Upper lobe of left lung (tissue), 6 donors: ENCODE results near the gene FGB. TPM values are rescaled to one million over a fixed set of nuclear protein-coding genes. Genes with fewer than 3 reads are reported as not detected.
A peak's percentile ranks its signal among the peaks of the same experiment; 100 is the strongest.

Source experiments
- ATAC-seq, 2 donors: fragments of 200-7000 bp; cut with Tn5 transposase; one replicate each; pipeline ENCODE4 v1.9.1; 2022; ENCODE audit warnings: mild to moderate bottlenecking in 2 of 2, moderate library complexity in 2 of 2; ENCODE audit not compliant: low FRiP score in 2 of 2
- DNase-seq, 2 donors: peaks; one replicate each; pipeline ENCODE4 v3.0.0-alpha.2; 2019 to 2020
- H3K27ac ChIP-seq, 4 donors: fragments of 200-600 bp; sonication (generic); one replicate each; pipeline ENCODE4 v1.5.1; 2016 to 2019
- H3K27me3 ChIP-seq, 4 donors: fragments of 200-600 bp; sonication (generic); one replicate each; pipeline ENCODE4 v1.5.1; 2017 to 2019
- H3K36me3 ChIP-seq, 4 donors: fragments of 200-600 bp; sonication (generic); one replicate each; pipeline ENCODE4 v1.5.1; 2016 to 2019
- H3K4me1 ChIP-seq, 4 donors: fragments of 200-600 bp; sonication (generic); one replicate each; pipeline ENCODE4 v1.5.1; 2018 to 2019
- H3K4me3 ChIP-seq, 4 donors: fragments of 200-600 bp; sonication (generic); one replicate each; pipeline ENCODE4 v1.5.1; 2017 to 2019; ENCODE audit warnings: mild to moderate bottlenecking in 2 of 4, moderate library complexity in 1 of 4
- H3K9me3 ChIP-seq, 4 donors: fragments of 200-600 bp; sonication (generic); one replicate each; pipeline ENCODE4 v1.5.1; 2018 to 2019
- EP300 ChIP-seq, 4 donors: sonication (generic); formaldehyde crosslinking; IDR thresholded peaks; one replicate each; pipeline ENCODE4 v1.5.1; 2017; ENCODE audit warnings: antibody characterized with exemption in 4 of 4, control low read depth in 2 of 4
- POLR2A ChIP-seq, 4 donors: fragments of 450-650 bp; IDR thresholded peaks; one replicate each; pipeline ENCODE4 v1.5.1; 2016 to 2017; ENCODE audit warnings: antibody characterized with exemption in 4 of 4, mild to moderate bottlenecking in 2 of 4
- POLR2AphosphoS5 ChIP-seq, 2 donors: sonication (generic); formaldehyde crosslinking; IDR thresholded peaks; one replicate each; pipeline ENCODE4 v1.5.1; 2017; ENCODE audit warnings: antibody characterized with exemption in 2 of 2
- WGBS, 2 donors: methylation state at CpG; one replicate each; pipeline ENCODE4 v1.1.5; 2017 to 2018; 5-methylcytosine and 5-hydroxymethylcytosine counted together
- total RNA-seq, 6 donors: library from RNA; depleted of rRNA in 4 of 6; stranded (reverse); fragments of >200 nt in 4 of 6; gene quantifications; one replicate each; pipeline versions ENCODE4 v1.1.0 to v1.2.1, GENCODE V29; 2016 to 2021
- TF ChIP-seq, protein P1 (sequence below), 6 experiments: fragments of 450-650 bp in 4 of 6; fragments of 200-600 bp in 2 of 6; sonication (generic) in 2 of 6; IDR thresholded peaks; one replicate each; pipeline ENCODE4 v1.5.1; 2016 to 2019; ENCODE audit warnings: antibody characterized with exemption in 6 of 6
- donor health status: DM: no; HTN: no; CAD: no; lungs with moderate emphysema.
- donor health status: DM: no; HTN: yes; CAD: no; lungs with severe emphysema.

FGB gene
- total RNA-seq, 6 donors from 2014 or later: 2.2 to 3.9 TPM; not detected in 4

DNA sequence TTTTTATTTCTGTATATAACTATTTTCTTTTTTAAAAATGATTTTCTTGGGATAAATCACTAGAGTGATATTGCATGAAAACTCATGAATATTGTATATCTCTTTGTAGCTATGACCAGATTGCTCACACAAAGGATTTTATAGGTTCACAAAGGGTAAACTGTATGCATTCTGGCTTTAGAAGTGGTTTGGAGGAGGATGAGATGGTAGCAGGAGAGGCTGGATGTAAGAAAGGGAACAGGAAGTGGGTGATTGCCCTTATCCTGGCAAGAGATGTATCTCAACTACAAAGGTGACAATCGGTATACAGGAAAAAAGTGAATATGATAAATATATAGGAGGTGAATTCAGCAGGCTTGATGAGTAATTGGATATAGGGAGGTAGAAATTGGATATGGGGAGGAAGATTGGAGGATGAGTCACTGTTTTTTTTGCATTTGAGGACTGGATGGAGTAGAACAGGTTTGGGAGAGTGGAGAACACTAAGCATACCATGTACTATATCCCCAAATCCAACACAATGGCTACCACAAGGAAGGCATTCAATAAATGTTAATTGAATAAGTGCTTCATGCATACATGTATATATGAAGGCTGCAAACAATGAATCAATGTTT, 39.7 kb downstream of the FGB start:
- TF ChIP-seq, protein P1, sequence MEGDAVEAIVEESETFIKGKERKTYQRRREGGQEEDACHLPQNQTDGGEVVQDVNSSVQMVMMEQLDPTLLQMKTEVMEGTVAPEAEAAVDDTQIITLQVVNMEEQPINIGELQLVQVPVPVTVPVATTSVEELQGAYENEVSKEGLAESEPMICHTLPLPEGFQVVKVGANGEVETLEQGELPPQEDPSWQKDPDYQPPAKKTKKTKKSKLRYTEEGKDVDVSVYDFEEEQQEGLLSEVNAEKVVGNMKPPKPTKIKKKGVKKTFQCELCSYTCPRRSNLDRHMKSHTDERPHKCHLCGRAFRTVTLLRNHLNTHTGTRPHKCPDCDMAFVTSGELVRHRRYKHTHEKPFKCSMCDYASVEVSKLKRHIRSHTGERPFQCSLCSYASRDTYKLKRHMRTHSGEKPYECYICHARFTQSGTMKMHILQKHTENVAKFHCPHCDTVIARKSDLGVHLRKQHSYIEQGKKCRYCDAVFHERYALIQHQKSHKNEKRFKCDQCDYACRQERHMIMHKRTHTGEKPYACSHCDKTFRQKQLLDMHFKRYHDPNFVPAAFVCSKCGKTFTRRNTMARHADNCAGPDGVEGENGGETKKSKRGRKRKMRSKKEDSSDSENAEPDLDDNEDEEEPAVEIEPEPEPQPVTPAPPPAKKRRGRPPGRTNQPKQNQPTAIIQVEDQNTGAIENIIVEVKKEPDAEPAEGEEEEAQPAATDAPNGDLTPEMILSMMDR (IDR thresholded peaks at IDR 0.05): no peak
- no peak for TF ChIP-seq EP300 (IDR thresholded peaks at IDR 0.05)
- no peak for TF ChIP-seq POLR2A (IDR thresholded peaks at IDR 0.05)
- no peak for TF ChIP-seq POLR2AphosphoS5 (IDR thresholded peaks at IDR 0.05)
- H3K27me3 ChIP-seq: no peaks in the 10 kb centered on the region
- ATAC-seq: no peak
- H3K36me3 ChIP-seq: no peaks in the 10 kb centered on the region
- H3K4me1 ChIP-seq: no peaks in the 10 kb centered on the region
- H3K4me3 ChIP-seq: no peak overlapping the region
- DNase-seq: no peak
- WGBS, 2 donors: 53% methylated on average over 1 of the region's 1 CpG
- no peaks in the 10 kb centered on the region for H3K9me3 ChIP-seq
- no peak overlapping the region for H3K27ac ChIP-seq

DNA sequence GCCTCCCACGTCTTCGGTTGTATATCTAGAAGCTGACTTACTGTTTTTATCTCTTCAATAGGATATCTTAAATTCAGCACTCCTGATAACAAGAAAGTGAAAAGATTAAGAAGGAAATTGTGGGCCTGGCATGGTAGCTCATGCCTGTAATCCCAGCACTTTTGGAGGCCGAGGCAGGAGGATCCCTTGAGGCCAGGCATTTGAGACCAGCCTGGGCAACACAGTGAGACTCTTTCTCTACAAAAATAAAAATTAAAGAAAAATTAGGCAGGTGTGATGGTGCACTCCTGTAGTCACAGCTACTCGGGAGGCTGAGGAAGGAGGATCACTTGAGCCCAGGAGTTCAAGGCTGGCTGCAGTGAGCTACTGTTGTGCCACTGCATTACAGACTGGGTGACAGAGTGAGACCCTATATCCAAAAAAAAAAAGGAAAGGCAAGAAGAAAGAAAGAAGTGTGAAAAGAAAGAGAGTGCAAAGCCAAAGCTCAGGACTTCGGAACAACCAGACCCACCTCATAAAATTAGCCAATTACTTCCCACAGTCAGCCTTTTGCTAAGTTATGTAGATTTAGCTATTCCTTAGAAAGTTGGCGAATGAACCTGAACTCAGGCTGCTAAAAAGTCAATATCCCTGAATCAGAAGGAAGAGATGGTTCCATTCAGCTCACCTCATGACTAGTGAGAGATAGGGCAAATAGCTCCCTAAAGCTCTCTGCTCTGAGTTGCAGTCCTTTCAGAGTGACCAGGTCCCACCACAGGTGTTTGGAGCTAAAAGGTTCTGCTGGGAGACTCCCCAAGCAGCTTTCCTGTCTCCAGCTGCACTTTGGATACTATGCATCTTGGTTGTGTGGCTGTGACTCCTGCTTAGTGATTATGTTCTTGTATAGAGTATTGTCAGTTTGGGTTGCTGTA, 40.5 kb downstream of the FGB start:
- DNase-seq: no peak

DNA sequence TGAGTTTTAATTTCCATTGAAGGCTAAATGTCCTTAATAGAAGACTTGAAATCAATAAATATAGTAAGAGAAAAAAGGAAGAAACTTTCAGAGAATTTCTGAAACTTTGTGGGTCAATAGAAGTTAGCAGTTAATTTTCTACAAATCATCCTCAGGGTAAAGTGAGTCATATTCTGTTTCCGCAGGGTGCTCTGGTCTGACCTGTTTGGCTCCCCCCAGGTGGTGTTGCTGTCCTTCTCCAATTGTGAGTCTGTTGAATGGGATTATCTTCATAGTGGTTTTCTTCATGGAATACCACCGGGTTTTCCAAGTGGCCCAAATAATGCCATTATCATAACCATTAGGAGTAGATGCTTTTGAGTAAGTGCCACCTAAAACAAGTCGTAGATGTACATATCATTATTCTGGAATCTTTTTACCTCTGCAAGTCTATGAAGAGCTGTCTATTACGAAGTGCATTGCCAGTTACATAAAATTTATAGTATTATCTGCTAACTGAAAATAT, 41.9 kb downstream of the FGB start:
- TF ChIP-seq POLR2AphosphoS5 (IDR thresholded peaks at IDR 0.05) (no peak), EP300 (IDR thresholded peaks at IDR 0.05) (no peak), POLR2A (IDR thresholded peaks at IDR 0.05) (no peak)
- TF ChIP-seq, protein P1 (IDR thresholded peaks at IDR 0.05): no peak
- ATAC-seq (no peak), DNase-seq (no peak)
- Histone ChIP-seq H3K9me3 (no peaks in the 10 kb centered on the region), H3K36me3 (no peaks in the 10 kb centered on the region), H3K27me3 (no peaks in the 10 kb centered on the region), H3K4me3 (no peak overlapping the region), H3K27ac (no peak overlapping the region), H3K4me1 (no peaks in the 10 kb centered on the region)
- WGBS, 2 donors: 88 to 91% methylated on average over 4 of the region's 4 CpGs

More for the DNA sequence above, 40.5 kb downstream of the FGB start:
- no peaks in the 10 kb centered on the region for H3K36me3 ChIP-seq
- no peak overlapping the region for H3K27ac ChIP-seq
- 87 to 88% methylated on average over 6 of the region's 6 CpGs for WGBS, 2 donors
- H3K4me3 ChIP-seq: no peak overlapping the region
- TF ChIP-seq, protein P1 (IDR thresholded peaks at IDR 0.05): no peak
- no peak for TF ChIP-seq POLR2A (IDR thresholded peaks at IDR 0.05)
- no peak for TF ChIP-seq EP300 (IDR thresholded peaks at IDR 0.05)
- TF ChIP-seq POLR2AphosphoS5 (IDR thresholded peaks at IDR 0.05): no peak
- no peaks in the 10 kb centered on the region for H3K4me1 ChIP-seq
- ATAC-seq: no peak
- no peaks in the 10 kb centered on the region for H3K9me3 ChIP-seq
- H3K27me3 ChIP-seq: no peaks in the 10 kb centered on the region

DNA sequence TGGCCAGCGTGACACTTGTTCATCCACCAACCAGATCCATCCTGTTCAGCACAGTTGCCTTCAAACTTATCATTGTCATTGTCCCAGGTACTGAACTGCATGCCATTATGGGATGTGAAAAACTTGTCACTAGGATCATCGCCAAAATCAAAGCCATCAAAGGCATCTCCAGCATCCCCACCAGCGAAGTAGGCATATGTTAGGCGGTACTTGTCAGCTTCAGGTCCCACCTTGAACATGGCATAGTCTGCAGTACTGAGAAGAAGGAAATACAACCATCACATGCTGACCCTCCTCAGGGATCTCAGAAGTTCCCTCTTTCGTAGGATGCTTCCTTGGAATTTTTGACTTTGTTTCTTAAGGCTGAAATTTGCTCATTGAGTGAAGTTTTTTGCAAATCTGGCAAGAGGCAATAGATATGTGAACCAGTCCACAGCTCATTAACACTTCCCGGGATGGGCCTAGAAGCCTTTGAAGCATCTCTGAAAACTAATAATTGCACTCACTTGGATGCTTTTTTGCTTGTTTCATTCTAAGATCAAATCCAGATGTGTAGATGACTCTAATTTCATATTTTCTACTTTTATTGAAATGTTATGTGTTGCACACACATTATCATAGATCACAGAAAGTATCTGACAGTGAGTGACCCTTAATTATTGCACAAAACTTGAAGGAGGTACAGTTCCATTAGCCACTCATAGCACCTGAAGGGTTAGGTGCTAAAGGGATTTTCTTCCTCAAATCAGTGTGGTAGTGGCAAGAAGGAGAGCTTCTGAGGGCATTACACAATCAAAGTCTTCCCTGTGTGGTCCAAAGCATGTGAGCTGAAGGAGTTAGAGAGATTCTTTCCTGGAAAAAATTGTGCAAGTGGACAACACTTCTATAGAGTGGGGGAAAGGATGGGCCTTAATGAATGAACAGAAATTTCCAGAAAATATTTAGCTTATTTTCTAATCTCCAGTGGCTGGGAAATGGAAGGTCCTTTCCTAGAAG, 44.2 kb downstream of the FGB start:
- no peaks in the 10 kb centered on the region for H3K4me1 ChIP-seq
- H3K4me3 ChIP-seq: no peak overlapping the region
- H3K9me3 ChIP-seq: no peaks in the 10 kb centered on the region
- no peaks in the 10 kb centered on the region for H3K36me3 ChIP-seq
- WGBS, 2 donors: 90% methylated on average over 6 of the region's 6 CpGs
- no peak for DNase-seq
- TF ChIP-seq EP300 (IDR thresholded peaks at IDR 0.05) (peak in 1 of 4 donors; percentile 9), POLR2AphosphoS5 (IDR thresholded peaks at IDR 0.05) (no peak), POLR2A (IDR thresholded peaks at IDR 0.05) (no peak)
- no peaks in the 10 kb centered on the region for H3K27me3 ChIP-seq
- no peak for ATAC-seq
- no peak overlapping the region for H3K27ac ChIP-seq
